WTC11 (cell line): ENCODE results near the gene FLT3. TPM values are rescaled to one million over a fixed set of nuclear protein-coding genes. Genes with fewer than 3 reads are reported as not detected.

ENCODE experiments used
- ATAC-seq: fragments of 200-7000 bp; cut with Tn5 transposase; 2 replicates; pipeline ENCODE4 v1.10.0; 2021; ENCODE audit warnings: mild to moderate bottlenecking, moderate library complexity
- CTCF ChIA-PET: fragments of 300-600 bp; sonication (Branson Sonifier 250); formaldehyde crosslinking; loops from one replicate; lab custom pipeline; 2021; ENCODE audit warnings: antibody characterized with exemption; lab: Charles Lee
- POLR2A ChIA-PET: fragments of 350-600 bp; sonication (Branson Sonifier 250); formaldehyde crosslinking; loops from one replicate; lab custom pipeline; 2021; ENCODE audit warnings: antibody characterized with exemption; lab: Charles Lee
- DNase-seq: peaks from one replicate; pipeline ENCODE4 v3.0.0; 2021; ENCODE audit warnings: low spot score
- H3K27ac Mint-ChIP-seq: 2 replicates; pipeline ENCODE4 v1.8.0; 2021; ENCODE audit warnings: mixed read lengths
- H3K27me3 Mint-ChIP-seq: 2 replicates; pipeline ENCODE4 v1.8.0; 2021; ENCODE audit warnings: low read depth, mild to moderate bottlenecking, moderate library complexity, mixed read lengths
- H3K36me3 Mint-ChIP-seq: 2 replicates; pipeline ENCODE4 v1.8.0; 2021; ENCODE audit warnings: mixed read lengths
- H3K4me1 Mint-ChIP-seq: 2 replicates; pipeline ENCODE4 v1.8.0; 2022; ENCODE audit warnings: mixed read lengths
- H3K4me3 Mint-ChIP-seq: 2 replicates; pipeline ENCODE4 v1.8.0; 2021; ENCODE audit warnings: mild to moderate bottlenecking, moderate library complexity, mixed read lengths
- H3K9me3 Mint-ChIP-seq: 2 replicates; pipeline ENCODE4 v1.8.0; 2021; ENCODE audit warnings: mixed read lengths
- EMX1 ChIP-seq: fragments of 250-450 bp; sonication (Bioruptor Pico); IDR thresholded peaks from 2 replicates; pipeline ENCODE4 v1.8.0; 2021; ENCODE audit warnings: mild to moderate bottlenecking
- FOXP1 ChIP-seq: sonication (generic); formaldehyde crosslinking; IDR thresholded peaks from 2 replicates; pipeline ENCODE4 v1.8.0; 2022; ENCODE audit warnings: missing genetic modification reagents, mild to moderate bottlenecking, moderate library complexity, borderline replicate concordance
- FOXP4 ChIP-seq: sonication (generic); formaldehyde crosslinking; IDR thresholded peaks from 2 replicates; pipeline ENCODE4 v1.8.0; 2022; ENCODE audit warnings: mild to moderate bottlenecking, missing genetic modification reagents
- GABPB1 ChIP-seq: sonication (generic); formaldehyde crosslinking; IDR thresholded peaks from 2 replicates; pipeline ENCODE4 v1.8.1; 2023; ENCODE audit warnings: mild to moderate bottlenecking, missing genetic modification reagents
- JUN ChIP-seq: sonication (generic); formaldehyde crosslinking; IDR thresholded peaks from 2 replicates; pipeline ENCODE4 v1.8.0; 2023; ENCODE audit warnings: mild to moderate bottlenecking, missing genetic modification reagents
- MYBL2 ChIP-seq: sonication (generic); formaldehyde crosslinking; IDR thresholded peaks from 2 replicates; pipeline ENCODE4 v1.8.1; 2023; ENCODE audit warnings: mild to moderate bottlenecking, moderate library complexity, missing genetic modification reagents
- NR3C1 ChIP-seq: sonication (generic); formaldehyde crosslinking; conservative IDR thresholded peaks from 2 replicates; pipeline ENCODE4 v1.8.1; 2023; ENCODE audit warnings: low read depth, mild to moderate bottlenecking, missing genetic modification reagents
- PRRX2 ChIP-seq: fragments of 250-450 bp; sonication (Bioruptor Pico); IDR thresholded peaks from 2 replicates; pipeline ENCODE4 v1.8.0; 2021; ENCODE audit warnings: mild to moderate bottlenecking
- RORB ChIP-seq: fragments of 250-450 bp; sonication (Bioruptor Pico); IDR thresholded peaks from 2 replicates; pipeline ENCODE4 v1.9.0; 2021; ENCODE audit warnings: mild to moderate bottlenecking
- ZNF219 ChIP-seq: sonication (generic); formaldehyde crosslinking; IDR thresholded peaks from 2 replicates; pipeline ENCODE4 v1.8.0; 2023; ENCODE audit warnings: missing genetic modification reagents, mild to moderate bottlenecking, borderline replicate concordance
- ZNF263 ChIP-seq: sonication (generic); formaldehyde crosslinking; IDR thresholded peaks from 2 replicates; pipeline ENCODE4 v1.8.1; 2022; ENCODE audit warnings: low read depth, mild to moderate bottlenecking, moderate library complexity, missing genetic modification reagents
- ZNF317 ChIP-seq: sonication (generic); formaldehyde crosslinking; IDR thresholded peaks from 2 replicates; pipeline ENCODE4 v1.8.1; 2023; ENCODE audit warnings: low read depth, mild to moderate bottlenecking, moderate library complexity, missing genetic modification reagents, borderline replicate concordance
- total RNA-seq: library from RNA; stranded (reverse); gene quantifications from 3 replicates; pipeline ENCODE4 v1.2.3, GENCODE V29; 2021
- TF ChIP-seq, protein P1 (sequence below): fragments of 250-450 bp; sonication (Bioruptor Pico); IDR thresholded peaks from 2 replicates; pipeline ENCODE4 v1.8.0; 2021; ENCODE audit warnings: mild to moderate bottlenecking
- TF ChIP-seq, protein P2 (sequence below): sonication (generic); formaldehyde crosslinking; IDR thresholded peaks from 2 replicates; pipeline ENCODE4 v1.8.1; 2022; ENCODE audit warnings: mild to moderate bottlenecking, moderate library complexity, missing genetic modification reagents
- TF ChIP-seq, protein P3 (sequence below): sonication (generic); formaldehyde crosslinking; conservative IDR thresholded peaks from 2 replicates; pipeline ENCODE4 v1.8.1; 2023; ENCODE audit warnings: mild to moderate bottlenecking, low read depth, missing genetic modification reagents, moderate library complexity
- TF ChIP-seq, protein P4 (sequence below): sonication (generic); formaldehyde crosslinking; IDR thresholded peaks from 2 replicates; pipeline ENCODE4 v1.8.1; 2023; ENCODE audit warnings: mild to moderate bottlenecking, moderate library complexity, missing genetic modification reagents

FLT3 gene
- total RNA-seq, 1 experiment from 2014 or later, result 0.15 TPM

GRCh38 chr13:28092431-28092830, 7.9 kb downstream of the FLT3 start (continued):
- TF ChIP-seq, protein P1, sequence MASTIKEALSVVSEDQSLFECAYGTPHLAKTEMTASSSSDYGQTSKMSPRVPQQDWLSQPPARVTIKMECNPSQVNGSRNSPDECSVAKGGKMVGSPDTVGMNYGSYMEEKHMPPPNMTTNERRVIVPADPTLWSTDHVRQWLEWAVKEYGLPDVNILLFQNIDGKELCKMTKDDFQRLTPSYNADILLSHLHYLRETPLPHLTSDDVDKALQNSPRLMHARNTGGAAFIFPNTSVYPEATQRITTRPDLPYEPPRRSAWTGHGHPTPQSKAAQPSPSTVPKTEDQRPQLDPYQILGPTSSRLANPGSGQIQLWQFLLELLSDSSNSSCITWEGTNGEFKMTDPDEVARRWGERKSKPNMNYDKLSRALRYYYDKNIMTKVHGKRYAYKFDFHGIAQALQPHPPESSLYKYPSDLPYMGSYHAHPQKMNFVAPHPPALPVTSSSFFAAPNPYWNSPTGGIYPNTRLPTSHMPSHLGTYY (CRISPR knock-in tag), result no peak
- no peak for TF ChIP-seq MYBL2 (CRISPR knock-in tag)

- H3K4me1 Mint-ChIP-seq, result no peaks in the 10 kb centered on the region
- no peak overlapping the region for H3K27ac Mint-ChIP-seq
- peaks cover 5% of the 10 kb centered on the region; the same call in 1 of the 2 replicates for H3K9me3 Mint-ChIP-seq
- POLR2A ChIA-PET, result no interaction called here
- CTCF ChIA-PET, result no interaction called here
- peaks cover 10% of the 10 kb centered on the region for H3K27me3 Mint-ChIP-seq
- TF ChIP-seq EMX1 (CRISPR knock-in tag) (no peak), NR3C1 (CRISPR knock-in tag) (no peak), FOXP1 (no peak), ZNF263 (CRISPR knock-in tag) (no peak), GABPB1 (CRISPR knock-in tag) (no peak), RORB (no peak), ZNF317 (CRISPR knock-in tag) (no peak), FOXP4 (CRISPR knock-in tag) (no peak), MYBL2 (CRISPR knock-in tag) (no peak), PRRX2 (CRISPR knock-in tag) (no peak), JUN (CRISPR knock-in tag) (no peak), ZNF219 (CRISPR knock-in tag) (no peak)
- TF ChIP-seq, protein P2, sequence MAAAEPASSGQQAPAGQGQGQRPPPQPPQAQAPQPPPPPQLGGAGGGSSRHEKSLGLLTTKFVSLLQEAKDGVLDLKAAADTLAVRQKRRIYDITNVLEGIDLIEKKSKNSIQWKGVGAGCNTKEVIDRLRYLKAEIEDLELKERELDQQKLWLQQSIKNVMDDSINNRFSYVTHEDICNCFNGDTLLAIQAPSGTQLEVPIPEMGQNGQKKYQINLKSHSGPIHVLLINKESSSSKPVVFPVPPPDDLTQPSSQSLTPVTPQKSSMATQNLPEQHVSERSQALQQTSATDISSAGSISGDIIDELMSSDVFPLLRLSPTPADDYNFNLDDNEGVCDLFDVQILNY (CRISPR knock-in tag), result no peak
- TF ChIP-seq, protein P3, sequence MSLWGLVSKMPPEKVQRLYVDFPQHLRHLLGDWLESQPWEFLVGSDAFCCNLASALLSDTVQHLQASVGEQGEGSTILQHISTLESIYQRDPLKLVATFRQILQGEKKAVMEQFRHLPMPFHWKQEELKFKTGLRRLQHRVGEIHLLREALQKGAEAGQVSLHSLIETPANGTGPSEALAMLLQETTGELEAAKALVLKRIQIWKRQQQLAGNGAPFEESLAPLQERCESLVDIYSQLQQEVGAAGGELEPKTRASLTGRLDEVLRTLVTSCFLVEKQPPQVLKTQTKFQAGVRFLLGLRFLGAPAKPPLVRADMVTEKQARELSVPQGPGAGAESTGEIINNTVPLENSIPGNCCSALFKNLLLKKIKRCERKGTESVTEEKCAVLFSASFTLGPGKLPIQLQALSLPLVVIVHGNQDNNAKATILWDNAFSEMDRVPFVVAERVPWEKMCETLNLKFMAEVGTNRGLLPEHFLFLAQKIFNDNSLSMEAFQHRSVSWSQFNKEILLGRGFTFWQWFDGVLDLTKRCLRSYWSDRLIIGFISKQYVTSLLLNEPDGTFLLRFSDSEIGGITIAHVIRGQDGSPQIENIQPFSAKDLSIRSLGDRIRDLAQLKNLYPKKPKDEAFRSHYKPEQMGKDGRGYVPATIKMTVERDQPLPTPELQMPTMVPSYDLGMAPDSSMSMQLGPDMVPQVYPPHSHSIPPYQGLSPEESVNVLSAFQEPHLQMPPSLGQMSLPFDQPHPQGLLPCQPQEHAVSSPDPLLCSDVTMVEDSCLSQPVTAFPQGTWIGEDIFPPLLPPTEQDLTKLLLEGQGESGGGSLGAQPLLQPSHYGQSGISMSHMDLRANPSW (CRISPR knock-in tag), result no peak
- TF ChIP-seq, protein P1 (CRISPR knock-in tag), result no peak
- TF ChIP-seq, protein P4, sequence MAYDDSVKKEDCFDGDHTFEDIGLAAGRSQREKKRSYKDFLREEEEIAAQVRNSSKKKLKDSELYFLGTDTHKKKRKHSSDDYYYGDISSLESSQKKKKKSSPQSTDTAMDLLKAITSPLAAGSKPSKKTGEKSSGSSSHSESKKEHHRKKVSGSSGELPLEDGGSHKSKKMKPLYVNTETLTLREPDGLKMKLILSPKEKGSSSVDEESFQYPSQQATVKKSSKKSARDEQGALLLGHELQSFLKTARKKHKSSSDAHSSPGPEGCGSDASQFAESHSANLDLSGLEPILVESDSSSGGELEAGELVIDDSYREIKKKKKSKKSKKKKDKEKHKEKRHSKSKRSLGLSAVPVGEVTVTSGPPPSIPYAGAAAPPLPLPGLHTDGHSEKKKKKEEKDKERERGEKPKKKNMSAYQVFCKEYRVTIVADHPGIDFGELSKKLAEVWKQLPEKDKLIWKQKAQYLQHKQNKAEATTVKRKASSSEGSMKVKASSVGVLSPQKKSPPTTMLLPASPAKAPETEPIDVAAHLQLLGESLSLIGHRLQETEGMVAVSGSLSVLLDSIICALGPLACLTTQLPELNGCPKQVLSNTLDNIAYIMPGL (CRISPR knock-in tag), result no peak
- no peak overlapping the region for H3K4me3 Mint-ChIP-seq
- no peaks in the 10 kb centered on the region for H3K36me3 Mint-ChIP-seq
- no peak for DNase-seq
- ATAC-seq, result no peak
These were observed 11.3 kb downstream of the FLT3 start for GRCh38 chr13:28089065-28089464.
